Stomach (tissue), 9 donors: Measurements from ENCODE around the gene OR2A12. TPM values are rescaled to one million over a fixed set of nuclear protein-coding genes. Genes with fewer than 3 reads are reported as not detected.

ENCODE experiments used
- DNase-seq, 2 donors: peaks; one replicate each; pipeline versions ENCODE4 v3.0.0 to v3.0.0-alpha.2; 2013 to 2019
- H3K27ac ChIP-seq, 5 donors: fragments of 200-600 bp in 4 of 5; sonication (generic) in 4 of 5; one replicate each; pipeline ENCODE4 v1.5.1; 2013 to 2019; ENCODE audit warnings: mild to moderate bottlenecking in 1 of 5, moderate library complexity in 1 of 5
- H3K27me3 ChIP-seq, 3 donors: fragments of 200-600 bp; sonication (generic); one replicate each; pipeline ENCODE4 v1.5.1; 2017 to 2019; ENCODE audit warnings: mixed run types in 1 of 3
- H3K36me3 ChIP-seq, 4 donors: fragments of 200-600 bp; sonication (generic); 1 replicate in 3 of 4; 2 replicates in 1 of 4; pipeline ENCODE4 v1.5.1; 2016 to 2019
- H3K4me1 ChIP-seq, 4 donors: fragments of 200-600 bp; sonication (generic); one replicate each; pipeline ENCODE4 v1.5.1; 2016 to 2019
- H3K4me3 ChIP-seq, 4 donors: fragments of 200-600 bp; sonication (generic) in 3 of 4; one replicate each; pipeline ENCODE4 v1.5.1; 2016 to 2019; ENCODE audit warnings: mild to moderate bottlenecking in 1 of 4
- H3K9me3 ChIP-seq, 4 donors: fragments of 200-600 bp; sonication (generic); one replicate each; pipeline ENCODE4 v1.5.1; 2016 to 2019
- EP300 ChIP-seq: sonication (generic); formaldehyde crosslinking; IDR thresholded peaks from one replicate; pipeline ENCODE4 v1.6.1; 2017; ENCODE audit warnings: antibody characterized with exemption
- POLR2A ChIP-seq, 4 donors: fragments of 450-650 bp; IDR thresholded peaks; one replicate each; pipeline ENCODE4 v1.6.1; 2016; ENCODE audit warnings: antibody characterized with exemption in 4 of 4, control low read depth in 2 of 4, mild to moderate bottlenecking in 1 of 4, moderate library complexity in 1 of 4
- POLR2AphosphoS5 ChIP-seq, 3 donors: sonication (generic); formaldehyde crosslinking; IDR thresholded peaks; one replicate each; pipeline ENCODE4 v1.6.1; 2016; ENCODE audit warnings: antibody characterized with exemption in 3 of 3
- WGBS, 5 donors: extraction: QIAGEN DNeasy Blood & Tissue Kit in 3 of 5; methylation state at CpG; one replicate each; pipeline versions ENCODE4 v1.1.5 to v1.1.7; 2013 to 2018; 5-methylcytosine and 5-hydroxymethylcytosine counted together
- intact Hi-C: fragments of 100-400 bp; cut with DNase I; formaldehyde crosslinking; loops from one replicate; pipeline ENCODE4 v1.15.1; 2023; ENCODE audit warnings: low total_unique reads
- polyA plus RNA-seq, 3 donors: library from polyadenylated mRNA; stranded (reverse); fragments of 200-250 nt; gene quantifications; one replicate each; pipeline ENCODE4 v1.2.3, GENCODE V29; 2013
- small RNA-seq, 4 donors: library from RNA; depleted of rRNA; stranded (forward); fragments of <200 nt; gene quantifications; one replicate each; pipeline ENCODE3, GENCODE V24; 2016
- total RNA-seq, 5 donors: library from RNA; depleted of rRNA; stranded (reverse); fragments of >200 nt; gene quantifications; one replicate each; pipeline versions ENCODE4 v1.1.0 to v1.2.3, GENCODE V29; 2014 to 2016
- TF ChIP-seq, protein P1 (sequence below), 7 experiments: fragments of 450-650 bp in 4 of 7; fragments of 200-600 bp in 3 of 7; sonication (generic) in 3 of 7; IDR thresholded peaks; one replicate each; pipeline ENCODE4 v1.5.1; 2016 to 2019; ENCODE audit warnings: antibody characterized with exemption in 7 of 7, control low read depth in 2 of 7, mild to moderate bottlenecking in 1 of 7
- donor health status: healthy with polysubstance abuse.
- donor health status: Bipolar disorder and iron deficiency.
- donor health status: healthy.

OR2A12 gene
- total and polyA plus RNA-seq, 8 donors: not detected

DNA sequence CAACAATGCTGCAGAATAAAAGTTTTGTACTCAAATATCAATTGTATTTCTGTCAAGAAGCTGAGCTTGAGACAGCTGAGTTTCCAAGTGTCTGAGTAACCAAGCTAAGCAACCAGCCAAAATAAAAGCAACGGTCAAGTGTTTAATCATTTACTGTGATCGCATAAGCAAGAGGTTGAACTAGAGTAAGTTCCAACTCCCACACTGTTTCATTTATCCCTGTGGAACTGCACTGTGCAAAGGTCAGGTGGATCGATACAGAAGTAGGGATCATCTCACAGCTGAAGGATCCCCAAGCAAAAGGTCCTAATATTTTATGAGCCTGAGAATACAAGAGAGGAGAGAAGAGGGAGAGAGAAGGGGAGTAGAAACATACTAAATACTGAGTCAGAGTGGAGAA, 58.3 kb downstream of the OR2A12 start:
- DNase-seq: no peak
- intact Hi-C loops: no loop called here

GRCh38 chr7:144148224-144148827, 62.2 kb downstream of the OR2A12 start:
- intact Hi-C loops: no loop called here
- H3K27me3 ChIP-seq: no peaks in the 10 kb centered on the region
- no peak overlapping the region for H3K4me3 ChIP-seq
- 77 to 84% (median 82%) methylated on average over 2 of the region's 2 CpGs for WGBS, 5 donors
- no peak overlapping the region for H3K27ac ChIP-seq
- H3K36me3 ChIP-seq: no peaks in the 10 kb centered on the region
- no peaks in the 10 kb centered on the region for H3K4me1 ChIP-seq
- TF ChIP-seq POLR2A (IDR thresholded peaks at IDR 0.05) (no peak), POLR2AphosphoS5 (IDR thresholded peaks at IDR 0.05) (no peak), EP300 (no peak)
- TF ChIP-seq, protein P1, sequence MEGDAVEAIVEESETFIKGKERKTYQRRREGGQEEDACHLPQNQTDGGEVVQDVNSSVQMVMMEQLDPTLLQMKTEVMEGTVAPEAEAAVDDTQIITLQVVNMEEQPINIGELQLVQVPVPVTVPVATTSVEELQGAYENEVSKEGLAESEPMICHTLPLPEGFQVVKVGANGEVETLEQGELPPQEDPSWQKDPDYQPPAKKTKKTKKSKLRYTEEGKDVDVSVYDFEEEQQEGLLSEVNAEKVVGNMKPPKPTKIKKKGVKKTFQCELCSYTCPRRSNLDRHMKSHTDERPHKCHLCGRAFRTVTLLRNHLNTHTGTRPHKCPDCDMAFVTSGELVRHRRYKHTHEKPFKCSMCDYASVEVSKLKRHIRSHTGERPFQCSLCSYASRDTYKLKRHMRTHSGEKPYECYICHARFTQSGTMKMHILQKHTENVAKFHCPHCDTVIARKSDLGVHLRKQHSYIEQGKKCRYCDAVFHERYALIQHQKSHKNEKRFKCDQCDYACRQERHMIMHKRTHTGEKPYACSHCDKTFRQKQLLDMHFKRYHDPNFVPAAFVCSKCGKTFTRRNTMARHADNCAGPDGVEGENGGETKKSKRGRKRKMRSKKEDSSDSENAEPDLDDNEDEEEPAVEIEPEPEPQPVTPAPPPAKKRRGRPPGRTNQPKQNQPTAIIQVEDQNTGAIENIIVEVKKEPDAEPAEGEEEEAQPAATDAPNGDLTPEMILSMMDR (IDR thresholded peaks at IDR 0.05): no peak
- peaks cover 0 to 48% (median 29%) of the 10 kb centered on the region in 4 donors for H3K9me3 ChIP-seq
- no peak for DNase-seq

More for the DNA sequence above, 58.3 kb downstream of the OR2A12 start:
- Histone ChIP-seq H3K4me3 (no peak overlapping the region), H3K27ac (no peak overlapping the region), H3K36me3 (no peaks in the 10 kb centered on the region), H3K27me3 (no peaks in the 10 kb centered on the region), H3K9me3 (peaks cover 0 to 37% (median 26%) of the 10 kb centered on the region in 4 donors), H3K4me1 (no peaks in the 10 kb centered on the region)
- no peak for TF ChIP-seq POLR2AphosphoS5 (IDR thresholded peaks at IDR 0.05)
- TF ChIP-seq, protein P1 (IDR thresholded peaks at IDR 0.05): no peak
- no peak for TF ChIP-seq EP300
- no peak for TF ChIP-seq POLR2A (IDR thresholded peaks at IDR 0.05)
- WGBS, 5 donors: 86 to 93% (median 88%) methylated on average over 3 of the region's 3 CpGs

Small RNA genes lying within 50 kb of the gene (small RNA-seq; reads per million reads assigned to genes)
- gene OR2A41P: 0 reads per million in 4 donors

Other genes starting within 250 kb of the OR2A12 start
- gene TCAF1, start 184.1 kb upstream of the OR2A12 start, total RNA-seq: 10 to 100 TPM; 13.4 to 94.6 (median 30.3) TPM
- 10 to 100 TPM in 2 of 3 donors, 1 to 10 TPM in 1; 9.7 to 23.7 (median 22.2) TPM for gene TCAF1, start 184.1 kb upstream of the OR2A12 start, polyA plus RNA-seq
- not detected for gene OR2F2, start 151.0 kb upstream of the OR2A12 start, total RNA-seq
- not detected for gene OR2F2, start 151.0 kb upstream of the OR2A12 start, polyA plus RNA-seq
- under 1 TPM in 1 of 5 donors, not detected in 4; 0.18 TPM for gene OR2F1, start 131.4 kb upstream of the OR2A12 start, total RNA-seq
- gene OR2F1, start 131.4 kb upstream of the OR2A12 start, polyA plus RNA-seq: not detected
- gene OR6B1, start 86.0 kb upstream of the OR2A12 start, total RNA-seq: not detected
- gene OR6B1, start 86.0 kb upstream of the OR2A12 start, polyA plus RNA-seq: not detected
- gene OR2A5, start 37.3 kb upstream of the OR2A12 start, total RNA-seq: not detected
- not detected for gene OR2A5, start 37.3 kb upstream of the OR2A12 start, polyA plus RNA-seq
- gene OR2A25, start 16.5 kb upstream of the OR2A12 start, total RNA-seq: not detected
- gene OR2A25, start 16.5 kb upstream of the OR2A12 start, polyA plus RNA-seq: not detected
- gene OR2A2, start 23.3 kb downstream of the OR2A12 start, total RNA-seq: not detected
- not detected for gene OR2A2, start 23.3 kb downstream of the OR2A12 start, polyA plus RNA-seq
- not detected for gene OR2A14, start 36.9 kb downstream of the OR2A12 start, total RNA-seq
- not detected for gene OR2A14, start 36.9 kb downstream of the OR2A12 start, polyA plus RNA-seq
- 10 to 100 TPM in 4 of 5 donors, 1 to 10 TPM in 1; 3.3 to 36.5 (median 17.8) TPM for gene CTAGE4, start 97.2 kb downstream of the OR2A12 start, total RNA-seq
- gene CTAGE4, start 97.2 kb downstream of the OR2A12 start, polyA plus RNA-seq: 1 to 10 TPM; 1.4 to 2.0 (median 1.8) TPM
- 10 to 100 TPM in 2 of 5 donors, 1 to 10 TPM in 2, not detected in 1; 3.8 to 23.5 (median 9.7) TPM for gene ARHGEF35, start 109.6 kb downstream of the OR2A12 start, total RNA-seq
- gene ARHGEF35, start 109.6 kb downstream of the OR2A12 start, polyA plus RNA-seq: 10 to 100 TPM; 11.8 to 25.1 (median 13.4) TPM
- gene OR2A42, start 153.3 kb downstream of the OR2A12 start, total RNA-seq: under 1 TPM in 1 of 5 donors, not detected in 4; 0.18 TPM
- not detected for gene OR2A42, start 153.3 kb downstream of the OR2A12 start, polyA plus RNA-seq
- 10 to 100 TPM in 3 of 5 donors, 1 to 10 TPM in 1, not detected in 1; 3.6 to 68.8 (median 12.1) TPM for gene OR2A7, start 178.5 kb downstream of the OR2A12 start, total RNA-seq
- 1 to 10 TPM in 1 of 3 donors, under 1 TPM in 1, not detected in 1; 0.44 to 2.1 TPM for gene OR2A7, start 178.5 kb downstream of the OR2A12 start, polyA plus RNA-seq
- gene CTAGE8, start 183.0 kb downstream of the OR2A12 start, total RNA-seq: 10 to 100 TPM in 1 of 5 donors, 1 to 10 TPM in 1, not detected in 3; 5.4 to 12.5 TPM
- gene CTAGE8, start 183.0 kb downstream of the OR2A12 start, polyA plus RNA-seq: 1 to 10 TPM in 1 of 3 donors, under 1 TPM in 1, not detected in 1; 0.68 to 6.0 TPM
- under 1 TPM in 1 of 5 donors, not detected in 4; 0.37 TPM for gene OR2A1, start 226.1 kb downstream of the OR2A12 start, total RNA-seq
- gene OR2A1, start 226.1 kb downstream of the OR2A12 start, polyA plus RNA-seq: under 1 TPM in 1 of 3 donors, not detected in 2; 0.05 TPM